GM12801 (cell line): ENCODE results near the gene CERS2.

Source experiments
- TF ChIP-seq, protein P1 (sequence below): IDR thresholded peaks from one replicate; pipeline ENCODE4 v1.5.1; 2011; ENCODE audit warnings: control low read depth; ENCODE audit not compliant: insufficient read length; ENCODE audit errors: extremely low read depth

Gene CERS2

DNA sequence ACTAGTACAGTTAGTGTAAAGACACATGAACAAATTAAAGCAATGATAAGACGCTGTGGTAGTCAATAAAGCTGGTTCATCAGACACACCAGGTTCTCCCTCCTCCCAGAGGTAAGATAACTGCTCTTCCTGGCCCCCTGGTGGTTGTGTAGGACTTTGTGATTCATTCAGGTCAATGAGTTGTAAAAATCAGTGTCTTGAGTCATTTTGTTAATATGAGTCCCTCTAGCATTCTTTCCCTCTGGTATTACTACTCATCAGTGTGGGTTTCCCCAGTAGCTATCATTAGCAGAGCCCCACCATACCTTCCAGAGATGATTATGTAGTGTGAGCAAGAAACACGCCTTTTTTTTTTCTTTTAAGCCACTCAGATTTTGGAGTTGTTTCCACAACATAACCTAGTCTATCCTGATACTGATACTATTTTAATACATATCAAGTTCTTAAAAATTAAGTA is 52.1 kb downstream of the CERS2 start:
- TF ChIP-seq, protein P1, sequence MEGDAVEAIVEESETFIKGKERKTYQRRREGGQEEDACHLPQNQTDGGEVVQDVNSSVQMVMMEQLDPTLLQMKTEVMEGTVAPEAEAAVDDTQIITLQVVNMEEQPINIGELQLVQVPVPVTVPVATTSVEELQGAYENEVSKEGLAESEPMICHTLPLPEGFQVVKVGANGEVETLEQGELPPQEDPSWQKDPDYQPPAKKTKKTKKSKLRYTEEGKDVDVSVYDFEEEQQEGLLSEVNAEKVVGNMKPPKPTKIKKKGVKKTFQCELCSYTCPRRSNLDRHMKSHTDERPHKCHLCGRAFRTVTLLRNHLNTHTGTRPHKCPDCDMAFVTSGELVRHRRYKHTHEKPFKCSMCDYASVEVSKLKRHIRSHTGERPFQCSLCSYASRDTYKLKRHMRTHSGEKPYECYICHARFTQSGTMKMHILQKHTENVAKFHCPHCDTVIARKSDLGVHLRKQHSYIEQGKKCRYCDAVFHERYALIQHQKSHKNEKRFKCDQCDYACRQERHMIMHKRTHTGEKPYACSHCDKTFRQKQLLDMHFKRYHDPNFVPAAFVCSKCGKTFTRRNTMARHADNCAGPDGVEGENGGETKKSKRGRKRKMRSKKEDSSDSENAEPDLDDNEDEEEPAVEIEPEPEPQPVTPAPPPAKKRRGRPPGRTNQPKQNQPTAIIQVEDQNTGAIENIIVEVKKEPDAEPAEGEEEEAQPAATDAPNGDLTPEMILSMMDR, result no peak

DNA sequence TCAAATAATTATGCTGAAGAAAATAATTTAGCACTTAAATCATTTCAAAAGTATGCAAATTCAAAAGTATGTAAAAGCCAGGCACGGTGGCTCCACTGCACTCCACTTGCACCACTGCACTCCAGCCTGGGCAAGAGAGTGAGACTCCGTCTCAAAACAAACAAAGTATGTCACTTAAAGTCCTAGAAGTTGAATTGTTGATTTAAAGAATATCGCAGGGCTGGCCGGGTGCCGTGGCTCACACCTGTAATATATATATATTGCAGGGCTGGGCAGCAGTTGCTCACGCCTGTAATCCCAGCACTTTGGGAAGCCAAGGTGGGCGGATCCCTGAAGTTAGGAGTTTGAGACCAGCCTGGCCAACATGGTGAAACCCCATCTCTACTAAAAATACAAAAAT is 57.2 kb downstream of the CERS2 start:
- TF ChIP-seq, protein P1, result no peak
